GM21381 (cell line): ENCODE results near the gene SF3B3.
"Not testable (repeated sequence)": the region's sequence is repeated elsewhere in the genome, so short reads cannot be mapped to it uniquely, and the experiment has no call there.

ENCODE experiments used
- ATAC-seq: cut with Tn5 transposase; IDR thresholded peaks from one replicate; pipeline ENCODE4 v1.9.1; 2021; ENCODE audit warnings: mild to moderate bottlenecking, moderate library complexity; ENCODE audit not compliant: unreplicated experiment

Gene SF3B3

DNA sequence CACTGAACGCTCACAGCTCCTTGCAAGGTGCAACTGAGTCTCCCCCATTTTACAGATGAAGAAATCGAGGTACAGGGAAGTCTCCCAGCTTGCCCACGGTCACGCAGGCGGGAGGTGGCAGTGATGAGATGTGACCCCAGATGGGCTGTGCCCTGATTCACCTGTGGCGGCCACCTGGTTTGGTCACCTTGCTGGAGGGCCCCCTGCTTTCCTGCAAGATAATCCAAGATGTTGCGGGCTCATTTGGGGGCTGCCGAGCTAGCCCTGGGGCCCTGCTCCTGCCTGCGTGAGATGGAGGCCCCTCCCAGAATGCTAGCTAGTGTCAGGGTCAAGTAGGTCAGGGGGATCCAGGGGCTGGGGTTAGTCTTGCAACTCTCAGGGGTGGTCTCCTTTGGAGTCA lies 63.1 kb downstream of the SF3B3 start:
- no peak for ATAC-seq

DNA sequence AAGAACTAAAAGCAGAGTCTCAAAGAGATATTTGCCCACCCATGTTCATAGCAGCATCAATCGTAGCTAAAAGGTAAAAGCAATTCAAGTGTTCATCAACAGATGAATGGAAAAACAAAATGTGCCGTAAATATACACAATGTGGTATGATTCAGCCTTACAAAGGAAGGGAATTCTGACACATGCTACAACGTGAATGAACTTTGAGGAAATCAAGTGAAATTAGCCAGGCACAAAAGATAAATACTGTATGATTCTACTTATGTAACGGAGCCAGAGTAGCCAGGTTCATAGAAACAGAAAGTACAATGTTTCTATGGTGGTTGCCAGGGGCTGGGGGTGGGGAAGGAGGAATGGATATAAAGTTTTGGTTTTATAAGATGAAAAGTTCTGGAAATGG lies 64.9 kb downstream of the SF3B3 start:
- no peak for ATAC-seq

DNA sequence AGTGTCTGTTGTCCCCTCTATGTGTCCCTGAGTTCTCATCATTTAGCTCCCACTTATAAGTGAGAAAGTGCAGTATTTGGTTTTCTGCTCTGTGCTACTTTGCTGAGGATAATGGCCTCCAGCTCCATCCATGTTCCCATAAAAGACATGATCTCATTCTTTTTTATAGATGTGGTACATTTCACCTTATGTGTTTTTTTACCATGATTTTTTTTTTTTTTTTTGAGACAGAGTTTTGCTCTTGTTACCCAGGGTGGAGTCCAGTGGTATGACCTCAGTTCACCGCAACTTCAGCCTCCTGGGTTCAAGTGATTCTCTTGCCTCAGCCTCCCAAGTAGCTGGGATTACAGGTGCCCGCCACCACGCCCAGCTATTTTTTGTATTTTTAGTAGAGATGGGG lies 65.8 kb downstream of the SF3B3 start:
- ATAC-seq, result not testable (repeated sequence)

DNA sequence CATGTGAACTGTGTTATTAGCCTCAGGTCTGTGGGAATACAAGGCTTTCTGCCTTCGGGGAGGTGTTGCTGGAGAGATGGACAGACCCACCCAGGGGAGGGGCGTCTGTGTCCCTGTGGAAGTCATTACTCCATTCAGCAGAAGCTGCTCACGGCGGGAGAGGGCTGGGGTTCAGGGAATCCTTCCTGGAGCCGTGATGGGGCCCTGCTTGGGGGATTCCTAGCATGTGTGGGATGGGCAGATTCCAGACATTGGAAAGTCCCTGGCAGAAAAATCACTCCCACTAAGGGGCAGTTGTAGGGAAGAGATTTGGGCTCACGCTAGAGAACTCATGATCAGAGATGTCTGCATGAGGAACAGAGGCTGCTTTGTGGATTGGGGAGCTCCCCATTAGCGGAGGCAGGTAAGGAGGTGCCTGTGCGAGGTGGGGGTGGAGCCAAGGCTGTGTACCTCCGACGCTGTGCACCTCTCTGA lies 66.4 kb downstream of the SF3B3 start:
- no peak for ATAC-seq

DNA sequence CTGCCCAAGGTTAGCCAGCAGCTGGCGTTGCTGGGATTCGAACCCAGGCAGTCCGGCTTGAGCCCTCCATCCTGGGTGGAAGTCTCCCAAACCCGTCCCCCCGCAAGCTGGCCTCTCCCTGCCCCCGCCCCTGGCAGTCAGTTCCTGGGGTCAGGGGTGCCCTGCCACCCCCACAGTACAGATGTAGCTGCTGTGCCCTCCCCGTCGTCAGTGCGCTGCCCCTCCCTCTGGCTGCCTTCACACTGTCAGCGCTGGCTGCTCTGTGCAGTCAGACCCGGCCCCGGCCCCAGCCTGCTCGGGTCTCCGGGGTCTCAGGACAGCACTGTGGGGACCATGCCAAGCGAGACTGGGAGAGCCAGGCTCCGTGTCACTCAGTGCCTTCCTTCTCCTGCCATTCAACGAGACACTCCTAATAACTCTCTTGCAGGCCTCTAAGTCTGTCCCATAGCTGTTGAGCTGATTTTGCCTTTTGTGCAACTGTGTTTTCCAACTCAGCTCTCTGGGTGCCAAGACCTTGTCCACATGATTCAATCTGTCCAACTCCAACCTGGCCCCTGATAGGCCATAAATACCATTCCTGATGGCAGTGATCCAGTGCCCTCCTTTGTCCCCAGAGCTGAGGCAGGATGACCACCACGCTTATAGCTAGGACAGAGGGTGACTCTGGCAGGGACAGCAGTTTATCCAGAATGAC lies 67.3 kb downstream of the SF3B3 start:
- no peak for ATAC-seq

DNA sequence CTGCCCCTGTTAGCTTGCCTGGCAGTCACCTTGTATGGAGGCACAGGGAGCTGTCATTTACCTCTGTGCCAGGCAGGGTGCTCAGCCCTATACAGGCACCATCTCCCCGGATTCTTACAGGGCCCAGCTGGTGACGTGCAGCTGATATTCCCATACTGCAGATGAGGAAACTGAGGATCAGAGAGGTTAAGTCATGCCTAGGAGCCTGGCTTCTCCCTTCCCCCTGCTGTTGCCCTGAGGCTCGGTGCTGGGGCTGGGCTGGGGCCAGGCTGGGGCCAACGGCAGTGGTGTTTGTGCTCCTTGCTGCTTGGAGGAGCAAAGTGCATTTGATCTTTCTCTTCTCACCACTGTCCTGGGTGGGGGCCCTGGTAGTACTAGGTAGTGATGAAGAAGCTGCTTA lies 68.0 kb downstream of the SF3B3 start:
- no peak for ATAC-seq

DNA sequence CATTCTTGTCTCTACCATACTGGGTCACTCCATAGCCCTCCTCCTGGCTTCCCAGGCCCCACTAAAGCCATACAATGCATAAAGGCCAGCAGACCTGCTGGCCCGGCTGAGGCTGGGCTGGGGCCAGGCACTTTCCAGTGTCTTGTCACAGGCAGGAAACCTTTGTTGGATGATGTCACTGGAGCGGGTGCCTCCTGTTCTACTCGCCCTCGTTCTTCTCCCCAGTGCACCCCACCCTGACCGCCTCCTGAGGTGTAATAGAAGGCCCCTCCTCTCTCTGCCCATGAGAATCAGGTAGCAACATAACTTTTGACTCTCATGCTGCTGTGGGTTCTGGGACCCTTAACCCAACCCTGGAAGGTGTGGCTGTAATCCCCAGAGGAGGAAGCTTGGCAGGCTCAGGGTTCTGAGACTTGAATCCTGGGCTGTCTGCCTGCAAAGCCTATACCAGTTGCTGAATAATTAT lies 68.5 kb downstream of the SF3B3 start:
- no peak for ATAC-seq

DNA sequence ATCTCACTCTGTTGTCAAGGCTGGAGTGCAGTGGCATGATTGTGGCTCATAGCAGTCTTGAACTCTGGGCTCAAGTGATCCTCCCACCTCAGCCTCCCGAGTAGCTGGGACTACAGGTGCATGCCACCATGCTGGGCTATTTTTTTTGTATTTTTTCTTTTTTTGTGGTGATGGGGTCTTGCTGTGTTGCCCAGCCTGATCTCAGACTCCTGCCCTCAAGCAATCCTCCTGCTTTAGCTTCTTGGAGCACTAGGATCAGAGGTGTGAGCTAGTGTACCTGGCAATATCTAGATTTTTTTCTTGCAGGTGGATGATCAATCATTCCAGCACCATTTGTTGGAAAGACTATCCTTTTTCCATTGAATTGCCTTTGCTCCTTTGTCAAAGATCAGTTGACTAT lies 69.9 kb downstream of the SF3B3 start:
- no peak for ATAC-seq

DNA sequence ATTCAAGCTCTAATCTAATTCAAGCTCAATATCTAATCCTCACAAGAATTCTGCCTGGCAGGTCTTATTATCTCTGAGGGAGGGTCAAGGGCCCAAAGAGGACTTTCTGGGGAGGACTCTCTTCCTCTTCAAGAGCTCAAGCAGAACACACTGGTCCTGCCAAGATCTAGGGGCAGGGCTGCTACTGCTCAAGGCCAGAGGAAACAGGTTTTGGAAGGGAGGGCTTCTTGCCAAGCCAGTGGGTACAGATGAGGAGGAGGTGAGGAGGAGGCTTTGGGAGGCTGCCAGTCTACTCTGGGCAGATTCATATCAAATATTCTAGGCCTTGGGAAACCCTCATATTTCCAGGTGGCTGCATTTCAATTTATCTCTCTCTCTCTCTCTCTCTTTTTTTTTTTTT lies 71.0 kb downstream of the SF3B3 start:
- no peak for ATAC-seq

DNA sequence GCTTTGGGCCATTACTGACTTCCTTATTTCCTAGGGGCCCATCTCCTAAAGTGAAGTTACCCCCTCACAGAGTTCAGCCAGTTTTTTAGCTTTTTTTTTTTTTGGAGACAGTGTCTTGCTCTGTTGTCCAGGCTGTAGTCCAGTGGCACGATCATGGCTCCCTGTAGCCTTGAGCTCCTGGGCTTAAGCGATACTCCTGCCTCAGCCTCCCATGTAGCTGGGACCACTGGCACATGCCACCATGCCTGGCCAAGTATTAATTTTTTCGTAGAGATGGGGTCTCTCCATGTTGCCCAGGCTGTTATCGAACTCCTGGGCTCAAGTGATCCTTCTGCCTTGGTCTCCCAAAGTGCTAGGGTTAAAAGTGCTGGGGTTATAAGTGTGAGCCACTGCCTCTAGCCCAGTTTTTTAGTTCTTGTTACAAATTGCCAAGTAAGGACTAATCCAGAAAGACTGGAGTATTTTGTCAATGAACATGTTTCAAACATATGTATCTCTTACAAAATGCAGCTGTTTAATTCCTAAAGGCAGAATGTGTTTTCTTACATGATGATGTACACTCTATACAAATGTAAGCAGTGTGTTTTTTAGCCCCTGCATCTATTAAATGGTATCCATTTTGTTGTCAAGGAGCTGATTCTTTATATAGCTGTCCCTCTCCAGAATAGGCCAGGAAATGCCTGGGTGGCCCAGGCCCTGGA lies 73.7 kb downstream of the SF3B3 start:
- ATAC-seq, result no peak

DNA sequence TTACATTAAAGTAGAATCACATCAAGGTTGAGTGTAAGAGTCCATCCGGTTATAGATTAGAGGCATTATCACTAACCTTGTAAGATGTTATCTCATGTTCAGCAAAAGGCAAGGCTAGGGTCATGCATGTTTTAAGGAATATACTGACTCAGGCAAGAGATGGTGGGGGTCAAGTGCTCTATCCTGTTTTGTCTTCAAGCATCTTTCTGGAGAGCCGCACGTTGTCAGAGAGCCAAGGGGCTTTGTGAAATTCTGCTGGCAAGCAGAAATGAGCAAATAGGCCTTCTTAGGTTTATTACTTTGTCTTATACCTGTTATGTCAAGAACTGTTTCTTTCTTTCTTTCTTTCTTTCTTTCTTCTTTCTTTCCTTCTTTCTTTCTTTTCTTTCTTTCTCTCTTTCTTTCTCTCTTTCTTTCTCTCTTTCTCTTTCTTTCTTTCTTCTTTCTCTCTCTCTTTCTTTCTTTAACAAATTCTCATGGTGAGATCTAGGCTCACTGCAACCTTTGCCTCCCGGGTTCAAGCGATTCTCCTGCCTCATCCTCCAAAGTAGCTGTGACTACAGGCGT lies 75.4 kb downstream of the SF3B3 start:
- no peak for ATAC-seq

DNA sequence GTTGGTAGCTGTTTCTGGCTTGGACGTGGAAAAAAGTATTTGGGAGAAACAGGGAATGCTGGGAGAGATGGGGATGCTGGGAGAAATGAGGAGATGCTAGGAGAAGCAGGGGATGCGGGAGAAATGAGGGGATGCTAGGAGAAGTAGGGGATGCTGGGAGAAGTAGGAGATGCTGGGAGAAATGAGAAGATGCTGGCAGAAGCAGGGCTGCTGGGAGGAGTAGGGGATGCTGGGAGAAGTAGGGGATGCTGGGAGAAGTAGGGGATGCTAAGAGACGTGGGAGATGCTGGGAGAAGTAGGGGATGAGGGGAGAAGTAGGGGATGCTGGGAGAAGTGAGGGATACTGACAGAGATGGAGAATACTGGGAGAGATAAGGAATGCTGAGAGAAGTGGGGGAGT lies 77.1 kb downstream of the SF3B3 start:
- ATAC-seq, result no peak

DNA sequence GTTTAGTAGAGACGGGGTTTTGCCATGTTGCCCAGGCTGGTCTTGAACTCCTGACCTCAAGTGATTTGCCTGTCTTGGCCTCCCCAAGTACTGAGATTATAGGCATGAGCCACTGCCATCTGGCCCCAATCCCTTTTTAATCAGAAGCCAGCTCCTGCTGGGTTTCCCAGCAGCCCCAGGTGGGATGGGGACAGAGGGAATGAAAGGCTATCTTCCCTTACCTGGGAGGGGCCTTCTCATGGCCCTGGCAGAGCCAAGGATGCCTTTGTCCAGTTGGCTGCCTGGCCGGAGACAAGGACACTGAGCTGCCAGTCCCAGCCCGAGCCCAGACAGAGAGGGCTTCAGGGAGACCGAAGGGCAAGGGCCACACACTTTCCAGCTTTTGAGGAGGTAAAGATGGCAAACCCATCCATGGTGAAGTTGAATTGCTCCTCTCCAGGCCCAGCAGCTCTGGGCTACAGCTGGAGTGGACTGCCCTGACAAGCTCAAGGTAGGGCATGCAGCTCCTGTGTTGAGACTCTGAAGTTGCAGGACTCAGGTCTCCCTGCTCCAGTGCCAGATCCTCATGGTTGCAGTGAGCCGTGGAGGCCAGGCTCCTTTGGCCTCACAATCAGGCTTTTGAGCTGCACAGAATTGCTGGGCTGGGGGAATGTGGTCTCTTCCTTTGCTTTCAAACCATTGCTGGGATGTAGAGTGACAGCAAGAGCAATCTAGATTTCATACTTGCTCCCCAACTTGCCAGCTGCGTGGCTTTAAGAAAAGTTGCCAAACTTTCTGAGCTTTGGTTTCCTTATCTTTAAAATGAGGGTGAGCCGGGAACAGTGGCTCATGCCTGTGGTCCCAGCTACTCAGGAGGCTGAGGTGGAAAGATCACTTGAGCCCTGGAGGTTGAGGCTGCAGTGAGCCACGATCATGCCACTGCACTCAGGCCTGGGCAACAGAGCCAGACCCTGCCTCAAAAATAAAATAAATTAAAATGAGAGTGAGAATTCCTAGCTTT lies 78.3 kb downstream of the SF3B3 start:
- ATAC-seq, result no peak

DNA sequence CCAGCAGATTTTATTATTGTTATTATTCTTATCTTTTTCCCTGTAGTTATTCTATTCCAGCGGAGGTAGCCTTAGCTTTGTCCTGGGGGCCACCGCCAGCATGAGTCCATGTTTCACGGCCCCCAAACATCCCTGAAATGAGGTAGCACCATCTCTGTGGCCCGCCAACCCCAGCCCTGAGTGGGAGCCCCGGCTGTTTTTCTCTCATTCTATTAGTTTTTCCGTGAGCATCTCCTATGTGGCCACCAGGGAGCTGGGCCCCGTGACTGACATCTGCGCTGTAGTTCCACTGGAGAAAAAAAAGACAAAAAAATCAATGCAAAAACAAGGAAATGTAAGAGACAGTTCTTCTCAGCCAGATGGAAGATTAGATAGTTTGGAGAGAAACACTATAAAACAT lies 79.2 kb downstream of the SF3B3 start:
- no peak for ATAC-seq

DNA sequence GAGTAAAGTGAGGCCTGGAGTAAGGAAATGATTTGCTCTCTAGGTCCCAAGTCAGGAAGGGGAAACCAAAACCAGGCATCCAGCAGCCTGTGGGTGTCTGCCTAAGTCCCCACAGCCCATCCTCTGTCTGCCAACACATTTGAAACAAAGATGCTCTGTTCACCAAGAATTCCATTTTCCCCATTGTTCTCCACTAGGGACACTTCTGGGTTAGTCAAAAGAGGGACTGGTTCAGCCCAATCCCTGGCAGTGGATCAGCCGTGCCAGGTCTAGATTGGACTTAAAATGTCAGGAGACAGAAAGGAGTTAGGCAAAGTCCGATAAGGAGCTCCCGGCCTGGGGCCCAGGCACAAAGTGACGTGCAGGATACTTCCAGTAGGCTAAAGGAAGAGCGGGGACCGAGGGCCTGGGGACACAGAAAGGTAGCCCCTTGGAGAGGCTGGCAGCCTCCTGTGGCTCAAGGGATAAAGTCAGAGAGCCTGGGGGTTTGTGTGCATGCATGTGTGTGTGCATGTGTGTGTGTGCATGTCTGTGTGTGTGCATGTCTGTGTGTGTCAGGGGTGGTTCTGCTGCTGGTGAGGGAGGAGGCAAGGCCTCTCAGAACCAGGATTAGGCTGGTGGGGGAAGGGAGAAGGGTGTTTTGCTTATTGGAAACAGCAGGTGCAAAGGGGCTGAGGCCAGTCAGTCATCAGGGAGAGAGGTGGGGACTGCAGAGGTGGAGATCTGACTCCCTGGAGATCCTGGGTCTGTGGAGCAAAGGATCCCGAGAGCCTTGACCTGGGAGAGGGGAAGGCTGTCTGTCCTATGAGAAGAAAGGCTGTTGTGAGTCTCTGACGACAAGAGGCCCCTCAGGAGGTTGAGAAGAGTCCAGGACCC lies 81.0 kb downstream of the SF3B3 start:
- no peak for ATAC-seq

DNA sequence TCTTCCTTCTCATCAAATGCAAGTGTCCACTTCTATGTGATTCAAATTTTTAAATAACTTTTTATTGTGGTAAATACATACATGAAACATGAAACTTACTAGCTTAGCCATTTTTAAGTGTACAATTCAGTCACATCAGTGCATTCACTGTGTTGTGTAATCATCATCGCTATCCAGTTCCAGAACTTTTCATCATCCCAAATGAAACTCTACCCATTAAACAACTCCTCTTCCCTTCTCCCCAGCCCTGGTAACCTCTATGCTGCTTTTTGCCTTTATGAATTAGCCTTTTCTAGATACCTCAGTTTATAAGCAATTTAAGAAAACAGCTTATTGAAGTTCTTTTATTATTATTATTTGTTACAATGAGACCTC lies 81.7 kb downstream of the SF3B3 start:
- ATAC-seq, result no peak

DNA sequence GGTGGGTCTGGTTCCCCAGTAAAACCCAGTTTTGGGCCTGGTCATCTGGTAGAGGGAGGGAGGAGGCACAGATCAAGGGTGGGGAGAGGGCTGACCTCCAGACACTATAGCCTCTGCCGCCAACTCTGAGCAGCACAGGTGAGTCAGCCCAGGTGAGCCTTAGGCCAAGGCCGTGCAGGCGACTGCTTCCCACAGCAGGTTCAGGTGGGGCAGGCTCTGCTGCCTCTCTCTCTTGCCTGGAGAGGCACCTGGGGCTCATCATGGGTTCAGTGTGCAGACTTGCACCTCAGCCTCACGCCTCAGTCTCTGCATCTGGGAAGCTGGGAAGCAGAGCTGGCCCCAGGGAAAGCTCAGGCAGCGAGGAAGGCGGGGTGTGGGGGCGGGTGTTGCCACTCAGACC lies 84.9 kb downstream of the SF3B3 start:
- no peak for ATAC-seq

DNA sequence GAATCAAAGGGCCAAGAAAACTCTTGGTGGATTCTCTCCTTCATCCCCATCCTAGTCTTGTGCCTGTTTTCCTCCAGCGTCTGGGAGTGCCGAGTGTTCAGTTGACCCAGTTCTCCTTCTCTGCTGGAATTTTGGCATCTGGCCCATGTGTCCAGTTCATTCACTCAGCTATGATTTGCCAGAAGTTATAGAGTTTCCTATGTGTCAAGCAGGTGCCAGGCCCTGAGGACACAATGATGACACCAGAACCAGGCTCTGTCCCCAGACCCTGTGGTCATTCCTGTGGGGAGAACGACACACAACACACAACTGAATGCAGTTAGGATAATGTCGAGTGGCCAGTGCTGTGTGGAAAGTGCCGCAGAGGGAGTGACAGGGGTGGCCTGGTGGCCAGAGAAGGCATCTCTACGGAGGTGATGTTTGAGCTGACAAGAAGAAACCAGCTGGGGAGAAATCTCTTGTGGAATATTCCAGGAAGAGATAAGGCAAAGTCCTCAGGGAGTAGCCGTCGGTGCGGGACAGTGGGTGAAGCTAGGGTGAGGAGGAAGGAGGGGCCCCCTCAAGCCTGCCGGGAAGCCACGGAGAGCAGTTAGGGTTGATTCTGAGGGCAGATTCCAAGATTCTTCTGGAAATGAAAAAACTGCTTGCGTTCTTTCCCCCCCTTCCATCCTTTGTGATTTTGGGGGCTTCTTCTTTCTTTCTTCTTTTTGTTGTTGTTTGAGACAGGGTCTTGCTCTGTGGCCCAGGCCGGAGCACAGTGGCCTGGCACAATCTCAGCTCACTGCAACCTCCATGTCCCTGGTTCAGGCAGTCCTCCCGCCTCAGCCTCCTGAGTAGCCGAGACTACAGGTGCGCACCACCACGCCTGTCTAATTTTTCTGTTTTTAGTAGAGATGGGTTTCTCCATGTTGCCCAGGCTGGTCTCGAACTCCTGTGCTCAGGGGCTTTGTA lies 86.9 kb downstream of the SF3B3 start:
- ATAC-seq, result no peak

DNA sequence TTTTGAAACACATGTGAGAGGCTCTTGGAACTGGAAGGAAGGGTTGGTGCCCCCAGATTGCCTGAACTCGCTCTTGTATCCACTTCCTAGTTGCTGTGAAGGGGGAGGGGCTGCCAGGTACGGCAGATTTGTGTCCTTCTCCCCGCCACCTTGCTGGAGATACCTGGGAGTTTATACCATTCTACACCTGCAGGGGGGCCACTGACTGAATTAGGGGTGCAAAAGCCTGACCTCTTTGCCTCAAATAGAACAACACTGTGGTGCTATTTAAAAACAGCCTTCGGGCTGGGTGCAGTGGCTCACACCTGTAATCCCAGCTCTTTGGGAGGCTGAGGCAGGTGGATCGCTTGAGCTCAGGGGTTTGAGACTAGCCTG lies 87.6 kb downstream of the SF3B3 start:
- ATAC-seq, result no peak
